Testis (tissue), 2 donors: Measurements from ENCODE around the gene ATP2A3.

ENCODE experiments used
- POLR2A ChIP-seq: fragments of 450-650 bp; IDR thresholded peaks from one replicate; pipeline ENCODE4 v1.6.1; 2017; ENCODE audit warnings: antibody characterized with exemption, mild to moderate bottlenecking, moderate library complexity
- TF ChIP-seq, protein P1 (sequence below), 3 experiments: fragments of 450-650 bp in 2 of 3; fragments of 200-600 bp in 1 of 3; sonication (generic) in 1 of 3; IDR thresholded peaks; one replicate each; pipeline ENCODE4 v1.5.1; 2016 to 2019; ENCODE audit warnings: antibody characterized with exemption in 3 of 3, mild to moderate bottlenecking in 2 of 3, moderate library complexity in 1 of 3

DNA sequence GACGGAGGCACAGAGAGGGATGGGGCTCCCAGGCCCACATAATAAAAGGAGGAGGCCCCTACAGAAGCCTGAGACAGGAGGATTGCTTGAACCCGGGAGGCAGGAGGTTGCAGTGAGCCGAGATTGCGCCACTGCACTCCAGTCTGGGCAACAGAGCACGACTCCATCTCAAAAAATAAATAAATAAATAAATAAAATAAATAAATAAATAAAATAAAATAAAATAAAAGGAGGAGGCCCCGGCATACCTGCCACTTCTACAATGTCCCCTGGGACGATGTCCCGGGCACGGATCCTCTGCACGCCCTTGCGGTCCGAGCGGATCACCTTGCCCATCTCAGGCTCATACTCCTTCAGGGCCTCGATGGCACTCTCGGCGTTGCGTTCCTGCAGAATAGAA is 13.2 kb downstream of the ATP2A3 start:
- TF ChIP-seq, protein P1, sequence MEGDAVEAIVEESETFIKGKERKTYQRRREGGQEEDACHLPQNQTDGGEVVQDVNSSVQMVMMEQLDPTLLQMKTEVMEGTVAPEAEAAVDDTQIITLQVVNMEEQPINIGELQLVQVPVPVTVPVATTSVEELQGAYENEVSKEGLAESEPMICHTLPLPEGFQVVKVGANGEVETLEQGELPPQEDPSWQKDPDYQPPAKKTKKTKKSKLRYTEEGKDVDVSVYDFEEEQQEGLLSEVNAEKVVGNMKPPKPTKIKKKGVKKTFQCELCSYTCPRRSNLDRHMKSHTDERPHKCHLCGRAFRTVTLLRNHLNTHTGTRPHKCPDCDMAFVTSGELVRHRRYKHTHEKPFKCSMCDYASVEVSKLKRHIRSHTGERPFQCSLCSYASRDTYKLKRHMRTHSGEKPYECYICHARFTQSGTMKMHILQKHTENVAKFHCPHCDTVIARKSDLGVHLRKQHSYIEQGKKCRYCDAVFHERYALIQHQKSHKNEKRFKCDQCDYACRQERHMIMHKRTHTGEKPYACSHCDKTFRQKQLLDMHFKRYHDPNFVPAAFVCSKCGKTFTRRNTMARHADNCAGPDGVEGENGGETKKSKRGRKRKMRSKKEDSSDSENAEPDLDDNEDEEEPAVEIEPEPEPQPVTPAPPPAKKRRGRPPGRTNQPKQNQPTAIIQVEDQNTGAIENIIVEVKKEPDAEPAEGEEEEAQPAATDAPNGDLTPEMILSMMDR (IDR thresholded peaks at IDR 0.05), result no peak
- TF ChIP-seq POLR2A, result no peak
